Measurements from ENCODE around the gene ERN1. TPM values are rescaled to one million over a fixed set of nuclear protein-coding genes. Genes with fewer than 3 reads are reported as not detected.

The ERN1 gene
- total and polyA plus RNA-seq, 2 of the 8 experiments (the other 6 are each of a cell fraction or from before 2014, with no cell fraction given): 1.8 to 3.9 TPM

GRCh38 chr17:64063088-64063487 is 66.9 kb downstream of the ERN1 start (continued):
- TF ChIP-seq EP300 (IDR thresholded peaks at IDR 0.05; ENCODE audit: borderline replicate concordance in 1 of 2, low read depth in 2 of 2, low read length in 2 of 2) (no peak), TBP (IDR thresholded peaks at IDR 0.05; ENCODE audit: low read depth, low read length) (no peak), CBX5 (IDR thresholded peaks at IDR 0.05; ENCODE audit: low read depth, low read length) (no peak), SUZ12 (IDR thresholded peaks at IDR 0.05; ENCODE audit: low read length) (no peak)
